Testis (tissue), 2 donors: ENCODE measurements around the gene ETFA.

Experiments used
- CTCF ChIP-seq, 3 experiments: fragments of 450-650 bp in 2 of 3; fragments of 200-600 bp in 1 of 3; sonication (generic) in 1 of 3; IDR thresholded peaks; one replicate each; pipeline ENCODE4 v1.5.1; 2016 to 2019; ENCODE audit warnings: antibody characterized with exemption in 3 of 3, mild to moderate bottlenecking in 2 of 3, moderate library complexity in 1 of 3
- POLR2A ChIP-seq: fragments of 450-650 bp; IDR thresholded peaks from one replicate; pipeline ENCODE4 v1.6.1; 2017; ENCODE audit warnings: antibody characterized with exemption, mild to moderate bottlenecking, moderate library complexity

- TF ChIP-seq CTCF (IDR thresholded peaks at IDR 0.05) (no peak), POLR2A (no peak)
Measured at GRCh38 chr15:76343313-76343996, 32.2 kb upstream of the ETFA start.
